Measurements from ENCODE around the gene BASP1. TPM values are rescaled to one million over a fixed set of nuclear protein-coding genes. Genes with fewer than 3 reads are reported as not detected.

Gene BASP1
- total RNA-seq, 1 experiment from 2014 or later = 0.34 TPM

GRCh38 chr5:17186256-17186655 is 31.2 kb upstream of the BASP1 start:
- no peak overlapping the region for H3K27ac ChIP-seq (ENCODE audit: low read depth, low read length)
- RAD21 ChIA-PET (ENCODE audit: low non-redundant PET in 1 of 2, low total read pairs in 2 of 2, uncharacterized antibody in 2 of 2, unreplicated experiment in 2 of 2) = no interaction called here

More at GRCh38 chr5:17186256-17186655, 31.2 kb upstream of the BASP1 start:
- no peak for DNase-seq (ENCODE audit: low read depth, low spot score)
- Histone ChIP-seq H3K9ac (ENCODE audit: low read length) (no peak overlapping the region), H3K4me1 (ENCODE audit: control insufficient read depth in 1 of 2, insufficient read depth in 2 of 2, low read length in 2 of 2) (peaks cover 4 to 19% of the 10 kb centered on the region in 2 experiments), H3K9me3 (ENCODE audit: control insufficient read depth in 1 of 2, insufficient read depth in 1 of 2, low read depth in 1 of 2, low read length in 2 of 2) (no peaks in the 10 kb centered on the region), H4K20me1 (ENCODE audit: insufficient read depth) (no peaks in the 10 kb centered on the region), H3K36me3 (ENCODE audit: control insufficient read depth in 1 of 2, insufficient read depth in 2 of 2, low read length in 2 of 2) (no peaks in the 10 kb centered on the region), H3K9me2 (ENCODE audit: insufficient read depth) (no peaks in the 10 kb centered on the region), H3K4me3 (replicated peaks in 1 of 2; ENCODE audit: low read depth in 1 of 2, low read length in 2 of 2) (no peak overlapping the region), H3K79me2 (ENCODE audit: insufficient read depth, low read length) (no peaks in the 10 kb centered on the region), H2AFZ (ENCODE audit: low read depth, low read length, poor library complexity, severe bottlenecking) (no peak overlapping the region), H3K27me3 (ENCODE audit: insufficient read depth, low read length) (no peaks in the 10 kb centered on the region), H3K4me2 (ENCODE audit: low read length) (no peak overlapping the region)
- CTCF ChIA-PET = no interaction called here
- intact Hi-C loops (cut with micrococcal nuclease) = no loop called here
- TF ChIP-seq ATF3 (IDR thresholded peaks at IDR 0.05) (no peak), EZH2phosphoT487 (IDR thresholded peaks at IDR 0.05; ENCODE audit: borderline replicate concordance) (no peak), ZBTB33 (IDR thresholded peaks at IDR 0.05; ENCODE audit: extremely low read depth, insufficient replicate concordance, low read length) (no peak), ZNF274 (IDR thresholded peaks at IDR 0.05; ENCODE audit: low read depth, low read length) (no peak), RAD21 (IDR thresholded peaks at IDR 0.05; ENCODE audit: low read depth) (no peak), POLR2A (IDR thresholded peaks at IDR 0.05; ENCODE audit: borderline replicate concordance, extremely low read depth, insufficient read depth, insufficient read length) (no peak)
- no peak for ATAC-seq
- BruUV-seq (replicated peaks) = no TSS peak
- POLR2A ChIA-PET = no interaction called here
